ENCODE results near the gene GORASP2. TPM values are rescaled to one million over a fixed set of nuclear protein-coding genes. Genes with fewer than 3 reads are reported as not detected.

Gene GORASP2
- total RNA-seq, 1 donor from 2014 or later = 34.2 TPM

DNA sequence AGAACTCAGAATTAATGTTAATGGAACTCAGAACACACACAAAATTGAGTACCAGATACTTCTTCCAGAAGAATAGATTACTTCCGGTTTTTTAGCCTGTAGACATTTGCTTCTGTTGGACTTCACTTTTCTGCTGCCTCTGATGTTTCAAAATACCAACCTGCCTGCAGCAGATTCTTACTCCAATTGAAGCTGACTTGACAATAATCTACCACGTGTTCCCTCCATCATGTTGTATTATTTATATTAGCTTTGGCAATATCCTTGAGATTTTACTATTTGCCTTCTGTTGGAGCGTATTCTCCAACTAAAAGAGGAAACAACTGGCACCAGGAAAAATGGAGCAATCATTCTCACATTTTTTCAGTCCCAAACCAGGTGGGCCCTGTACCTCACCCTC is 3.1 kb upstream of the GORASP2 start:
- FAIRE-seq = no peak
- TF ChIP-seq, protein P1, sequence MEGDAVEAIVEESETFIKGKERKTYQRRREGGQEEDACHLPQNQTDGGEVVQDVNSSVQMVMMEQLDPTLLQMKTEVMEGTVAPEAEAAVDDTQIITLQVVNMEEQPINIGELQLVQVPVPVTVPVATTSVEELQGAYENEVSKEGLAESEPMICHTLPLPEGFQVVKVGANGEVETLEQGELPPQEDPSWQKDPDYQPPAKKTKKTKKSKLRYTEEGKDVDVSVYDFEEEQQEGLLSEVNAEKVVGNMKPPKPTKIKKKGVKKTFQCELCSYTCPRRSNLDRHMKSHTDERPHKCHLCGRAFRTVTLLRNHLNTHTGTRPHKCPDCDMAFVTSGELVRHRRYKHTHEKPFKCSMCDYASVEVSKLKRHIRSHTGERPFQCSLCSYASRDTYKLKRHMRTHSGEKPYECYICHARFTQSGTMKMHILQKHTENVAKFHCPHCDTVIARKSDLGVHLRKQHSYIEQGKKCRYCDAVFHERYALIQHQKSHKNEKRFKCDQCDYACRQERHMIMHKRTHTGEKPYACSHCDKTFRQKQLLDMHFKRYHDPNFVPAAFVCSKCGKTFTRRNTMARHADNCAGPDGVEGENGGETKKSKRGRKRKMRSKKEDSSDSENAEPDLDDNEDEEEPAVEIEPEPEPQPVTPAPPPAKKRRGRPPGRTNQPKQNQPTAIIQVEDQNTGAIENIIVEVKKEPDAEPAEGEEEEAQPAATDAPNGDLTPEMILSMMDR (IDR thresholded peaks at IDR 0.05; ENCODE audit: insufficient read depth, low read length, severe bottlenecking) = no peak
- H3K36me3 ChIP-seq (ENCODE audit: control insufficient read depth, insufficient read depth, low read length) = no peaks in the 10 kb centered on the region
- H3K27me3 ChIP-seq (ENCODE audit: control insufficient read depth, insufficient read depth, low read length) = no peaks in the 10 kb centered on the region
- no peak overlapping the region for H3K4me3 ChIP-seq (ENCODE audit: low read depth, low read length)
- no peak for DNase-seq (ENCODE audit: low read depth)

DNA sequence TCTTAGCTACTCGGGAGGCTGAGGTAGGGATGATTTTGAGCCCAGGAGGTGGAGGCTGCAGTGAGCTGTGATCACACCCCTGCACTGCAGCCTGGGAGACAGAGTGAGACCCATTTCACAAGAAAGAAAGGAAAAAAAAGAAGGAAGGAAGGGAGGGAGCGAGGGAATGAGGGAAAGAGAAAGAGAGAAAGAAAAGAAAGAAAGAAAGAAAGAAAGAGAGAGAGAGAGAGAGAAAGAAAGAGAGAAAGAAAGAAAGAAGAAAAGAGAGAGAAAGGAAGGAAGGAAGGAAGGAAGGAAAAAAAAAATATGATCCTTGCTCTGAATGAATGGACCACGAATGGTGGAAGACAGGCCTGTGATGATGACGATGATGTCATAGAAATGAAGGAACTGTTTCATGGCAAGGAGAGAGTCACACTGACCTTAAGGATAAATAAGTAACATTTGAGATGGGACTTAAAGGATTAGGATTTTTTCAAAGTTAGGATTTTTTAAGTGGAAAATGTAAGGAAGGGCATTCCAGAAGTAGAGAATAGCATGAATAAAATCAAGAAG is 2.2 kb upstream of the GORASP2 start:
- no peaks in the 10 kb centered on the region for H3K36me3 ChIP-seq (ENCODE audit: control insufficient read depth, insufficient read depth, low read length)
- TF ChIP-seq, protein P1 (IDR thresholded peaks at IDR 0.05; ENCODE audit: insufficient read depth, low read length, severe bottlenecking) = no peak
- DNase-seq (ENCODE audit: low read depth) = no peak
- no peak for FAIRE-seq
- no peaks in the 10 kb centered on the region for H3K27me3 ChIP-seq (ENCODE audit: control insufficient read depth, insufficient read depth, low read length)
- H3K4me3 ChIP-seq (ENCODE audit: low read depth, low read length) = no peak overlapping the region

DNA sequence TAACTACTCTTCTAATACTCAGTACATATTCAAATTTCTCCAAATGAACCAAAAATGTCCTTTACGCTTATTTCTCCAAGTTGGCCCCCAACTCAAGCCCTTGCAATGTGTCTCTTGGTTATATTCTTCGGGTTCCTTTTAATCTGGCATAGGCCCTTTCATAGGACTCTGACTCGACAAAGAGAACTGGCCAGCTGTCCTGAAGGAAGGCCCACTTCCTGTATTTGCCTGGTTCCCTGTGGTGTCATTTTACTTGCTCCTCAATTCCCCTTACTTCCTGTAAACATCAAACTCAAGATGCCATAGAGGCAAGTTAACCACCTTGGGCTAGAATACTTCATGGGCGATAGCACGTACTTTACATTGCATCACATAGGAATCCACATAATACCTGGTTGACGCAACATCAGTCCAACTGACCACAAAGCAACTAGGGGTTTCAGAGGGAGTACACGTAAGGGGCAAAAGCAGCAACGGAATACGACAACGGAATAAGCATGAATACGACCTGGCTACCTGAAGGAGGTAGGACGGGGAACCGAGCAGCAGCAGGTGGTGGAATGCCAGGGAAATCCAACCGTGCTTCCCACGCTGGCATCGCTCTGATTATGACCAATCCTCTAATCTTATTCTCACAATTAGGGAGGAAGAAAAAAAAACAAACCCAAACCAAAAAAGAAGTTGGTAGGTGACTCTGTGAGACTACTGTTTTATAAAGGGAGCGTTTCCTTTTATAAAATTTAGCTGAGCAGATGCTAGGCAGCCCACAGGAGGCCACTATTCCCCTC is 823 bp upstream of the GORASP2 start:
- DNase-seq (ENCODE audit: low read depth) (peak; percentile 56), FAIRE-seq (no peak)
- H3K4me3 ChIP-seq (ENCODE audit: low read depth, low read length) = peak overlapping the region; percentile 95
- no peaks in the 10 kb centered on the region for H3K36me3 ChIP-seq (ENCODE audit: control insufficient read depth, insufficient read depth, low read length)
- no peaks in the 10 kb centered on the region for H3K27me3 ChIP-seq (ENCODE audit: control insufficient read depth, insufficient read depth, low read length)
- TF ChIP-seq, protein P1 (IDR thresholded peaks at IDR 0.05; ENCODE audit: insufficient read depth, low read length, severe bottlenecking) = no peak

DNA sequence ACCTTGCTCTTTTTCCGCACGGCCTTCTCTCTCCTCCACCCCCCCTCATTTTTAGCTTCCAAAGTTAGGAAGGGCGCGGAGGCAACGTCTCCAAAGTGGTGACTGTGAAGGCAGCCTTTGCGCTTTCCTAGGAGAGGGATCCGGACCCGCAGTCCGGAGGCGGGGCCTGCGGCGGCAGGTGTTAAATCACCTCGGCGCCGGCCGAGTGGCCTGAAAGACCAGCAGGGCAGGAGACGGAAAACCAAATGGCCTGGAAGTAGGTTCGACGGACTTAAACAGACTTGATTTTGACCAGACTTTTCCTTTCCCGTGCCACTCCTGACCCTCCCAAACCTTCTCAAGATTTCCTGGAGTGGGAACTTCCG is 615 bp downstream of the GORASP2 start:
- no peaks in the 10 kb centered on the region for H3K27me3 ChIP-seq (ENCODE audit: control insufficient read depth, insufficient read depth, low read length)
- TF ChIP-seq, protein P1 (IDR thresholded peaks at IDR 0.05; ENCODE audit: insufficient read depth, low read length, severe bottlenecking) = no peak
- DNase-seq (ENCODE audit: low read depth) = peak; percentile 43
- no peaks in the 10 kb centered on the region for H3K36me3 ChIP-seq (ENCODE audit: control insufficient read depth, insufficient read depth, low read length)
- peak overlapping the region; percentile 95 for H3K4me3 ChIP-seq (ENCODE audit: low read depth, low read length)
- no peak for FAIRE-seq

DNA sequence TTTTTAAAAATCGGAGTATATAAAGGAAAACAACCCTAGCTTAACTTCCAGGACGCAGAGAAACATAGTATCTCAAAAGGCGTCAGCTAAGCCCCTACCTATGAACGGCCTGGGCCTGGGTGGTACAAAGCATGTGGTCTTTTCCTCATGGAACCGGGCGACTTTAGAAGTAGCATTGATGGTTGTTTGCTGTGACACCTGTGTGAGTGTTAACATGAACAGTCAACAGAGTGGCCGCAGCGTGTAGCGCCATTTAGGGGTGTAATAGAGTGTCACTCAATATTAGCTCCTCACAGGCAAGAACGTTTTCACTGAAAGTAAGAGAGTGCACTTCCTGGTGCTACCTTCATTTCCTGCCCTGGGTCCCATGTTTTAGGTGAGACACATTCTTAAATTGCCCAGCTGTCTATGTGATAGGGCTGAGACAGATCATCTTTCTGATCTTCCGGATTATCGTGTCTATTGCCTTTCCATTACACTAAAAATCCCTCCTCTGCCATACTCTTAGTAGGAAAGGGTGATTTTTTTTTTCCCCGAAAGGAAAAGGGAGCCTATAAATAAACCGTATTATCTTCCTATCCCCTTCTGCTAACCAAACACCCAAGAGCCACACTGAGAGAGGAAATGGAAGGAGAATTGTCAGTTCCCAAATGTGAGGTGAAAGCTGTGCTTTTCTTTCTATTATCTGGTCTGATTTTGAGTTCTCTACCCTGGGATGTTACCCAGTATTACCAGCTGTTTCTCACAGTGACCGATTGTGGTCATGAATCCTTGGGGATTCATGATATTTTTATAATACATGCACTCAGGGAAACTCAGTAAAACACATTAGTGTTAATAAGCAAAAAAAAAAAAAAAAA is 1.3 kb downstream of the GORASP2 start:
- TF ChIP-seq, protein P1 (IDR thresholded peaks at IDR 0.05; ENCODE audit: insufficient read depth, low read length, severe bottlenecking) = no peak
- no peak for FAIRE-seq
- DNase-seq (ENCODE audit: low read depth) = peak; percentile 60
- H3K4me3 ChIP-seq (ENCODE audit: low read depth, low read length) = peak overlapping the region; percentile 95
- no peaks in the 10 kb centered on the region for H3K36me3 ChIP-seq (ENCODE audit: control insufficient read depth, insufficient read depth, low read length)
- no peaks in the 10 kb centered on the region for H3K27me3 ChIP-seq (ENCODE audit: control insufficient read depth, insufficient read depth, low read length)
